BLaER1 treated with 17β-estradiol and CSF1 and Interleukin-3, amounts not matched to agents 10 nM and 100 nM (cell line): ENCODE results near the gene ANKRD33.

ENCODE experiments used
- H3K27ac ChIP-seq, 11 experiments: shearing (Covaris generic); formaldehyde crosslinking; 2 replicates each; pipeline ENCODE4 v1.8.1; 2022
- H3K27me3 ChIP-seq, 11 experiments: shearing (Covaris generic); formaldehyde crosslinking; 2 replicates each; pipeline ENCODE4 v1.8.1; 2022
- H3K36me3 ChIP-seq, 11 experiments: shearing (Covaris generic); formaldehyde crosslinking; 2 replicates each; pipeline ENCODE4 v1.8.1; 2022
- H3K4me1 ChIP-seq, 10 experiments: shearing (Covaris generic); formaldehyde crosslinking; 2 replicates each; pipeline ENCODE4 v1.8.1; 2022
- H3K4me2 ChIP-seq, 11 experiments: shearing (Covaris generic); formaldehyde crosslinking; 2 replicates each; pipeline ENCODE4 v1.8.1; 2022
- H3K4me3 ChIP-seq, 10 experiments: shearing (Covaris generic); formaldehyde crosslinking; 2 replicates each; pipeline ENCODE4 v1.8.1; 2022
- H3K9ac ChIP-seq, 11 experiments: shearing (Covaris generic); formaldehyde crosslinking; 2 replicates each; pipeline ENCODE4 v1.8.1; 2022
- H3K9me3 ChIP-seq, 11 experiments: shearing (Covaris generic); formaldehyde crosslinking; replicated peaks in 1 of 11; 2 replicates each; pipeline ENCODE4 v1.8.1; 2022
- H4K20me1 ChIP-seq, 11 experiments: shearing (Covaris generic); formaldehyde crosslinking; 2 replicates each; pipeline ENCODE4 v1.8.1; 2022
- Cebpa-rat ChIP-seq, 11 experiments: shearing (Covaris generic); IDR thresholded peaks; 2 replicates each; pipeline ENCODE4 v1.8.1; 2022

The ANKRD33 gene

DNA sequence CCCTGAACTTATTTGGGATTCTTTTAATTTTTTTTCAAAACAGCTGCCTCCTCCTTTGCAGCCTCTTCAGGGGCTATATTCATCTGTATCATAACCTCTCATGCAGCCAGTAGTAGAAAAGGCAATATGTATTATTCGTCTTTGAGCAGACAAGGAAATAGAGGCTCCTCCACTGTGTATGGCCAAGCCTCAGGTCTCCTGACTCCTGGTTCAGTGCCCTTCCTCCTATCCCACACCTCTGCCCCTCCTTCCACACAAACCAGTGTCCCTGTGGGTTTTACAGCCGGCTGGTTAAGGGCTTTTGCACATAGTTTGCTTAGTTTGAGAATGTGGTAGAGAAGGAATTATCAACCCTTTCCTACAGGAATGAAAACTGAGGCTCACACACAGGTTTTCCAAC, 10.6 kb downstream of the ANKRD33 start:
- H3K27me3 ChIP-seq = no peaks in the 10 kb centered on the region
- H3K36me3 ChIP-seq = no peaks in the 10 kb centered on the region
- no peak overlapping the region; a peak in 1 of 20 replicates for H3K4me3 ChIP-seq
- peak overlapping the region in 5 of 11 experiments; percentile 21 to 66 (median 34); a peak in 8 of 22 replicates for H3K27ac ChIP-seq
- H3K4me2 ChIP-seq = peak overlapping the region; percentile 49 to 86 (median 74)
- H3K9me3 ChIP-seq = no peaks in the 10 kb centered on the region
- no peak for TF ChIP-seq Cebpa-rat (IDR thresholded peaks at IDR 0.05)
- no peaks in the 10 kb centered on the region for H4K20me1 ChIP-seq
- H3K9ac ChIP-seq = peak overlapping the region in 4 of 11 experiments; percentile 11 to 28 (median 16); a peak in 3 of 22 replicates
- peaks cover 12 to 85% (median 43%) of the 10 kb centered on the region in 10 experiments for H3K4me1 ChIP-seq

DNA sequence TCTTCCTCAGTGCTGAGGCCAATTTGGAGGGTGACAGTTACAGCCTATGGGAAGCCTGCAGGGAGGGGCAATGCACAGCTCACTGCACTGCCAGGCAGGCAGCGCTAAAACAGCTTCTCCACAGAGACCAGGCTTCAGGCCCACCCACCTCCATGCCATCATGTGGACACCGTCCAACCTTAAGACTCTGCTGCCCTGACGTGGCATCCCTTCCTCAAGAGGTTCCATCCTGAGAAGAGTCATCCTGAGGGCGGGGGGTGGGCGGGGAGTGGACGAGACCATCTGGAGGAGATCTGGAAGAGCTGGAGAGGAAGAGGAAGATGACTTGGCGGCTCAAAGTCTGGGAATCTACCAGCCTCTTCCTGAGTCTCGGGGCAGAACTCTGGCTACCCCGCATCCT, 11.0 kb downstream of the ANKRD33 start:
- no peak for TF ChIP-seq Cebpa-rat (IDR thresholded peaks at IDR 0.05)
- H3K4me2 ChIP-seq = peak overlapping the region; percentile 49 to 86 (median 74)
- H3K4me1 ChIP-seq = peaks cover 12 to 83% (median 43%) of the 10 kb centered on the region in 10 experiments
- no peaks in the 10 kb centered on the region for H4K20me1 ChIP-seq
- H3K27ac ChIP-seq = peak overlapping the region in 5 of 11 experiments; percentile 35 to 66 (median 56); a peak in 10 of 22 replicates
- H3K4me3 ChIP-seq = no peak overlapping the region
- peak overlapping the region in 3 of 11 experiments; percentile 11 to 28 (median 18); a peak in 2 of 22 replicates for H3K9ac ChIP-seq
- no peaks in the 10 kb centered on the region for H3K27me3 ChIP-seq
- no peaks in the 10 kb centered on the region for H3K9me3 ChIP-seq
- H3K36me3 ChIP-seq = no peaks in the 10 kb centered on the region

DNA sequence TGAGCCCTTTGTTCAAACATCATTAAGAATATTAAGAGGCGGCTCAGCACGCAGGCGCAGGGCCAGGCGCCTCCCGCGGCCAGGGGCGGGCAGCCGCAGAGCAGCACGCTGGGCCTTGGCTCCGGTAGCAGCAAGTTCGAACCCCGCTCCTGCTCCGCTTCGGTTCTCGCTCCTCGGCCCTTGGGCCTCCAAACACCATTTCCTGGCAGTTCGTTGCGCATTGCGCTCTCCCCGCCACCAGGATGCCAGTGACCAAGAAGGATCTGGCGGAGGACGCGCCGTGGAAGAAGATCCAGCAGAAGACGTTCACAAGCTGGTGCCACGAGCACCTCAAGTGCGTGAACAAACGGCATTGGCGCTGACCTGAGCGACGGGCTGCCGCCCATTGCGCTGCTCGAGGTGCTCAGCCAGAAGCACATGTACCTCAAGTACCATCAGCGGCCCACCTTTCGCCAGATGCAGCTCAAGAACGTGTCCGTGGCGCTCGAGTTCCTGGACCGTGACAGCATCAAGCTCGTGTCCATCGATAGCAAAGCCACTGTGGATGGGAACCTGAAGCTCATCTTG, 12.5 kb downstream of the ANKRD33 start:
- Histone ChIP-seq H3K9me3 (no peaks in the 10 kb centered on the region), H3K4me3 (no peak overlapping the region), H3K9ac (no peak overlapping the region), H3K4me2 (peak overlapping the region in 2 of 11 experiments; percentile 37 to 82; a peak in 3 of 22 replicates), H3K27me3 (peaks cover 0 to 4% (median 0%) of the 10 kb centered on the region in 11 experiments; a peak in 5 of 22 replicates), H3K27ac (no peak overlapping the region), H3K36me3 (no peaks in the 10 kb centered on the region), H4K20me1 (no peaks in the 10 kb centered on the region), H3K4me1 (peaks cover 12 to 83% (median 45%) of the 10 kb centered on the region in 10 experiments)
- no peak for TF ChIP-seq Cebpa-rat (IDR thresholded peaks at IDR 0.05)

DNA sequence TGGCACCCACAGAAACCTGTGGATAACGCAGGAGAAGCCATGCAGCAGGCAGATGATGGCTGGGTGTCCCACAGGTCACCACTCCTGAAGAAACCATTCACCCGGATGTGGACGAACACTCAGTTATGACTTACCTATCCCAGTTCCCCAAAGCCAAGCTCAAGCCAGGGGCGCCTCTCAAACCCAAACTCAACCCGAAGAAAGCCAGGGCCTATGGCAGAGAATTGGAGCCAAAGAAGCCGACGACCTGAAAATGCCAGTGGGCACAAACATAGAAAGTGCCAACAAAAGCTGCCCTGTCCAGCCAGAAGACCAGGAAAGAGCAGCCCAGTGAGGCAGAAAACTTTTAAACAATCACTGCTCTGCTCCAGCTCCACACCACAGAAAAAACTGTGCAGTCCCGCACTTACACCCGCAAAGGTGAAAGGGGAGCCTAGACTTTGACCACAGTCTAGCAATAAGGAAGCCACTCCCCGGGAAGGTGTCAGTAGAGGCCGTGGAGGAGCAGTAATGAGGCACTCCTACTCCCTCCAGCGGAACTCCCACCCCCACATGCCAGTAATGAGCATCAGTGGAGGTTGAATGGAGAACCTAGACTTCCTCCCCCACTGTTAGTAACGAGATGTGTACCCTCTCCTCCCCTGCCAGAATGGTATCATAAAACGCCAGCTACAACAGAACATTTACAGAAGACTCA, 13.4 kb downstream of the ANKRD33 start:
- H3K27ac ChIP-seq = 0 out of 22 replicates have a peak overlapping the region, but pooled peaks of 1 of the 11 experiments have one; percentile 18
- no peaks in the 10 kb centered on the region for H4K20me1 ChIP-seq
- H3K4me3 ChIP-seq = no peak overlapping the region
- no peak for TF ChIP-seq Cebpa-rat (IDR thresholded peaks at IDR 0.05)
- no peaks in the 10 kb centered on the region for H3K9me3 ChIP-seq
- H3K4me2 ChIP-seq = peak overlapping the region in 5 of 11 experiments; percentile 30 to 82 (median 37); a peak in 10 of 22 replicates
- no peak overlapping the region for H3K9ac ChIP-seq
- peaks cover 12 to 83% (median 46%) of the 10 kb centered on the region in 10 experiments for H3K4me1 ChIP-seq
- H3K36me3 ChIP-seq = no peaks in the 10 kb centered on the region
- peaks cover 0 to 13% (median 7%) of the 10 kb centered on the region in 11 experiments; a peak in 20 of 22 replicates for H3K27me3 ChIP-seq

DNA sequence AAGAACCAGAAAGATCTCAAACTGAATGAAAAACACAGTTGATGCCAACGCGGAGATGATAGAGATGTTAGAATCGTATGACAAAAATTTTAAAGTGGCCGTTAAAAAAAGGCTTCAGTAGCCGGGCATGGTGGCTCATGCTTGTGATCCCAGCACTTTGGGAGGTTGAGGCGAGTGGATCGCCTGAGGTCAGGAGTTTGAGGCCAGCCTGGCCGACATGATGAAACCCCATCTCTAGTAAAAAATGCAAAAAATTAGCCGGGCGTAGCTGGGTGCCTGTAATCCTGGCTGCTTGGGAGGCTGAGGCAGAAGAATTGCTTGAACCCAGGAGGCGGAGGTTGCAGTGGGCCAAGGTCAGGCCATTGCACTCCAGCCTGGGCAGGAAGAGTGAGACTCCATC, 14.0 kb downstream of the ANKRD33 start:
- no peak overlapping the region for H3K4me3 ChIP-seq
- H3K27me3 ChIP-seq = peaks cover under 1 to 19% (median 13%) of the 10 kb centered on the region in 11 experiments; a peak in 21 of 22 replicates
- H3K36me3 ChIP-seq = no peaks in the 10 kb centered on the region
- no peaks in the 10 kb centered on the region for H4K20me1 ChIP-seq
- H3K9me3 ChIP-seq = no peaks in the 10 kb centered on the region
- H3K9ac ChIP-seq = no peak overlapping the region
- H3K4me2 ChIP-seq = no peak overlapping the region
- H3K4me1 ChIP-seq = peaks cover 12 to 82% (median 45%) of the 10 kb centered on the region in 10 experiments
- no peak for TF ChIP-seq Cebpa-rat (IDR thresholded peaks at IDR 0.05)
- H3K27ac ChIP-seq = no peak overlapping the region

DNA sequence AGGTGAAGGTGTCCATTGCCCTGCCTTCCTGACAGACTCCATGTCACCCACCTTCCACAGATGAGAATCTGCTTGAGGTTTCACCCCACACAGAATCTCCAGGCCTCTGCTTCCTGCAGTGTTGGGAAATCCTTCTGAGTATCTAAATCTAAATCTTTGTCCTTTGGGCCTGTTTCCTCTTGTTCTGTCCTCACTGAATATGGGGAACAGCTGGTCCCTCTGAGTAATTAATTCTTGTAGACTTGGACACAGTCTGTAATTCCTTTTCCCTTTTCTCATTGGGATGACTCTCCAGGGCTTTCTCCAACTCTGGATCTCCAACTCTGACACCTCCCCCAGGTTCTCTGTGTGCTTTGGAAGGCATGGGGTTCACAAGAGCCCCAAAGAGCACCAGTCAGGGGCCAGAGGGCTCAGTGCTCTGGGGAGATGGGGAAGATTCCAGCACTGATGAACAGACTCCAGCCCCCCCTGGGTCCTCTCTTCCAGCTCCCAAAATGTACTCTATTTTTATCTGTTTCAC, 17.1 kb downstream of the ANKRD33 start:
- peak overlapping the region in 4 of 11 experiments; percentile 3 to 72 (median 60); a peak in 7 of 22 replicates for H3K27ac ChIP-seq
- peaks cover 13 to 43% (median 31%) of the 10 kb centered on the region in 11 experiments for H3K27me3 ChIP-seq
- no peak overlapping the region for H3K4me3 ChIP-seq
- peak overlapping the region in 8 of 11 experiments; percentile 5 to 83 (median 60); a peak in 13 of 22 replicates for H3K4me2 ChIP-seq
- no peak for TF ChIP-seq Cebpa-rat (IDR thresholded peaks at IDR 0.05)
- no peaks in the 10 kb centered on the region for H4K20me1 ChIP-seq
- H3K4me1 ChIP-seq = peaks cover under 1 to 64% (median 26%) of the 10 kb centered on the region in 10 experiments
- no peaks in the 10 kb centered on the region for H3K36me3 ChIP-seq
- peaks cover 0 to 4% (median 0%) of the 10 kb centered on the region in 11 experiments; a peak in 2 of 22 replicates for H3K9me3 ChIP-seq
- peak overlapping the region in 2 of 11 experiments; percentile 1 to 51; a peak in 1 of 22 replicates for H3K9ac ChIP-seq

DNA sequence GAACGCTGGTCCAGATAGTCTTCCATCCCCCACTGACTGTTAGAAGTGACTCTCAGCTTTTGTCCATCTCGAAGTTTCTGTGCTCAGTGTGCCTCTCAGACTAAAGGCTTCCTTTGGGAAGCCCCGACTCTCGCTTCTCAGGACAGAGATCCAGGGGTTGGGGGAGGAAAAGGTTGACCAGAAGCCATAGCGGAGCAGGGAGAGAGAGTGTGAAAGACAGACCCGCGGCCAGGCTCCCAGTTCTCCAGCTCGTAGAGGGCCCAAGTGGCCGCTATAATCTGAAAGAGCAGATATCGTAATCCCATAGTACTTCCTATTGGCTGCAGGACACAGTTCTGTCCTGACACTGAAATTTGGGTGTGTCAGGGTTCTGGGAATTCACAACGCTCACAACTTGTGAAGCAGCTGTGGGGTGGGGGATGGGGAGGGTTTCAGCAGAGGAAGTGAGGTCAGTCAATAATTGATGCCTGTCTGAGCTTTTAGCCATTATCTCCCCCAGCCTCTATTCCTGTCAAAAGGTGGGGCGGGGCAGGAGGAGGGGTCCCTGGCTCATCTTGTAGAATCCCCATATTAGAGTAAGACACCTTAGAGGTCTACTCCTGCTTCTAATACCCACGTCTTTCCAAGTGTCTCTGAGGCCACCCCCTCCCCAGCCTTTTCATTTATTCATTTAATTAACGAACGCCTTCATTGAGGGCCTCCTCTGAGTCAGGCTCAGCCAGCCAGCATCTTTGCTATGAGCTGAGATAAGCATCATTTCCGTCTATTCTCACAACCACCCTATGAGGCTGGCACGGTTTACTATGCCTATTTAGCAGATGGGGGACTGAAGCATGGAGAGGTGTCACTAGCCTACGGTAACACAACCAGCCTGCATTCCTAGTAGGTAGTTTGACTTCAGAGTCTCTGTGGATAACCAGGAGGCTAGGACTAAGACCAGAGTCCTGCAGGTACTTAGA, 17.8 kb downstream of the ANKRD33 start:
- no peak for TF ChIP-seq Cebpa-rat (IDR thresholded peaks at IDR 0.05)
- Histone ChIP-seq H4K20me1 (no peaks in the 10 kb centered on the region), H3K36me3 (no peaks in the 10 kb centered on the region), H3K27ac (peak overlapping the region in 4 of 11 experiments; percentile 3 to 72 (median 60); a peak in 7 of 22 replicates), H3K4me2 (peak overlapping the region in 8 of 11 experiments; percentile 5 to 83 (median 60); a peak in 13 of 22 replicates), H3K4me3 (no peak overlapping the region), H3K27me3 (peaks cover 13 to 43% (median 31%) of the 10 kb centered on the region in 11 experiments), H3K4me1 (peaks cover 8 to 64% (median 33%) of the 10 kb centered on the region in 10 experiments), H3K9me3 (peaks cover 0 to 4% (median 0%) of the 10 kb centered on the region in 11 experiments; a peak in 2 of 22 replicates), H3K9ac (peak overlapping the region in 2 of 11 experiments; percentile 1 to 51; a peak in 1 of 22 replicates)
